HAP-1 (cell line): ENCODE results near the gene APOL6.
A peak's percentile ranks its signal among the peaks of the same experiment; 100 is the strongest.
"Not testable (repeated sequence)": the region's sequence is repeated elsewhere in the genome, so short reads cannot be mapped to it uniquely, and the experiment has no call there.

Source experiments
- DNase-seq, 2 experiments: peaks; one replicate each; pipeline ENCODE4 v3.0.0-alpha.2; 2016 to 2020; ENCODE audit warnings: low spot score in 2 of 2
- H3K27me3 ChIP-seq: fragments of 250-450 bp; sonication (Bioruptor Pico); 2 replicates; pipeline ENCODE4 v1.5.1; 2020; ENCODE audit warnings: low read depth, mild to moderate bottlenecking, moderate library complexity
- H3K36me3 ChIP-seq: fragments of 250-450 bp; sonication (Bioruptor Pico); replicated peaks from 2 replicates; pipeline ENCODE4 v1.5.1; 2020; ENCODE audit warnings: mild to moderate bottlenecking
- H3K4me1 ChIP-seq: fragments of 250-450 bp; sonication (Bioruptor Pico); 2 replicates; pipeline ENCODE4 v1.5.1; 2020; ENCODE audit warnings: mild to moderate bottlenecking
- H3K4me3 ChIP-seq: fragments of 250-450 bp; sonication (Bioruptor Pico); 2 replicates; pipeline ENCODE4 v1.5.1; 2020; ENCODE audit warnings: mild to moderate bottlenecking, moderate library complexity
- H3K9me3 ChIP-seq: fragments of 250-450 bp; sonication (Bioruptor Pico); 2 replicates; pipeline ENCODE4 v1.5.1; 2020; ENCODE audit warnings: mild to moderate bottlenecking, moderate library complexity
- in situ Hi-C: fragments of 300-500 bp; cut with MboI; formaldehyde crosslinking; loops from 3 replicates; pipeline ENCODE4 v1.14.3; 2020; ENCODE audit warnings: low sequenced_read_pairs, inconsistent platforms, mixed read lengths

The APOL6 gene

DNA sequence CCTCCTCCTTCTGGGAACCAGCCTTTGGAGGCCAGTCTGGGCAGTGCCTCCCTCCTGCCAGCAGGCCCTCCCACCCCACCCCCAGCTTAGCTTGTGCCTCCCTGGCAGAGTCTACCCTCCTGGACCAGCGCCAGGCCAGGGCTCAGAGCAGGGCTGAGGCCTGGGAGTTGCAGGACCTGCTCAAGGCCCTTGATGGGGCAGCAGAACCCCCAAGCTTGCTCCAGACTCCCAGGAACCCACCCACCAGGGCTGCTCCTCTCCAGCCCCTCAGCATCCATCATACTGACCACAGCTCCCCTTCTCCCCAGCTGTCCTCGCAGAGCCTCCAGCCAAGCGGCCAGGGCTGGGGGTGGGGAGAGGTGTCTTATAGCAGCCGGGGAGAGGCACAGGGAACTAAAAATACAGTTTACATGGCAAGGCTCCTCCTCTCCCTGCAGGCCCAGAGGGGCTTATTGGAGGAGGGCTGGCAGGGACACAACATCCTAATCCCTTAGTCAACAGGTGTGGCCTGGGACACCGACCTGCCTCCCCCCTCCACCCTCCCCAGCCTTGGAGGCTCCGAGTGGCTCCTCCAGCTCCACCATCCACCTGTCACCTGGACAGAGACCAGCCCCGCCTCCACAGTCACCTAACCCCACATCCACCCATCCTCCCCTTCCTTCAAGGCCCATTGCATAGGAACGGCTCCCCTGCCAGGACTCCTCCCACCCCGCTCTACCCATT lies 25.9 kb upstream of the APOL6 start:
- H3K36me3 ChIP-seq, result no peaks in the 10 kb centered on the region
- no peak for DNase-seq
- in situ Hi-C loops, result loop anchor here (5.0 kb wide), 1 partner anchor 500 kb away; no protein-coding TSS in a partner anchor
- 0 out of 2 replicates have a peak, but pooled peaks cover 3% of the 10 kb centered on the region for H3K27me3 ChIP-seq
- H3K4me1 ChIP-seq, result peaks cover 1% of the 10 kb centered on the region; the same call in 1 of the 2 replicates
- H3K9me3 ChIP-seq, result no peaks in the 10 kb centered on the region
- no peak overlapping the region for H3K4me3 ChIP-seq

DNA sequence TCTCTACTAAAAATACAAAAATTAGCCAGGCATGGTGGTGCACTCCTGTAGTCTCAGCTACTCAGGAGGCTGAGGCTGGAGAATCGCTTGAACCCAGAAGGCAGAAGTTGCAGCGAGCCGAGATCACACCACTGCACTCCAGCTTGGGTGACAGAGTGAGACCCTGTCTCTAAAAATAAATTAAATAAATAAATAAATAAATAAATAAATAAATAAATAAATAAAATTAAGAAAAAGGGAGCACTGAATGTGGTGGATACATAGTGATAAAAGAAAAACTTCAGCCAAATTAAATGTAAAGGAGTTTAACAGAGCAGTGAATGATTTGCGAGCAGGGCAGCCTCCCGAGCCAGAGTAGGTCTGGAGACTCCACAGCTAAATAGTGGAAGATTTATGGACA lies 24.4 kb upstream of the APOL6 start:
- not testable (repeated sequence) for H3K36me3 ChIP-seq, H3K4me3 ChIP-seq, DNase-seq, H3K9me3 ChIP-seq, H3K4me1 ChIP-seq, H3K27me3 ChIP-seq
- in situ Hi-C loops, result loop anchor here (5.0 kb wide), 1 partner anchor 498 kb away; no protein-coding TSS in a partner anchor

DNA sequence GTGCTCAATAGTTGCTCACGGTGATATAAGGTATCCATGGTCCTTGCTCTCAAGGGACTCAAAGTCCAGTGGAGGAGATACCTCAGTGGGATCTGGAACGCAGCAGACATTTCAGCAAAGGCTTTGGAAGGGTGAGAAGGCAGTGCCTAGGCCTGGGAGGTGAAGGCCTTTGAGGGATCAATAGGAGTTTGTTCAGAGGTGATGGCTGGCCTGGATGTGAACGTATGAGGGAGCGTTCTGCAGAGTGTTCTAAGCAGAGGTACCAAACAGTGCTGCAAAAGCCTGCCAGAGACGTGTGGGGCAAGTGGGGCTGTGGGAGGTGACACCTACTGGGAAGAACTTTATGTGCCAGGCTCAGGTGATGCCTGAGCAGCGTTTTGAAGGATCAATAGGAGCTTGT lies 23.7 kb upstream of the APOL6 start:
- in situ Hi-C loops, result loop anchor here (5.0 kb wide), 1 partner anchor 498 kb away; no protein-coding TSS in a partner anchor
- Histone ChIP-seq H3K9me3 (no peaks in the 10 kb centered on the region), H3K27me3 (0 out of 2 replicates have a peak, but pooled peaks cover 3% of the 10 kb centered on the region), H3K4me3 (no peak overlapping the region), H3K4me1 (peaks cover 6% of the 10 kb centered on the region; the same call in 1 of the 2 replicates), H3K36me3 (no peaks in the 10 kb centered on the region)
- no peak for DNase-seq

DNA sequence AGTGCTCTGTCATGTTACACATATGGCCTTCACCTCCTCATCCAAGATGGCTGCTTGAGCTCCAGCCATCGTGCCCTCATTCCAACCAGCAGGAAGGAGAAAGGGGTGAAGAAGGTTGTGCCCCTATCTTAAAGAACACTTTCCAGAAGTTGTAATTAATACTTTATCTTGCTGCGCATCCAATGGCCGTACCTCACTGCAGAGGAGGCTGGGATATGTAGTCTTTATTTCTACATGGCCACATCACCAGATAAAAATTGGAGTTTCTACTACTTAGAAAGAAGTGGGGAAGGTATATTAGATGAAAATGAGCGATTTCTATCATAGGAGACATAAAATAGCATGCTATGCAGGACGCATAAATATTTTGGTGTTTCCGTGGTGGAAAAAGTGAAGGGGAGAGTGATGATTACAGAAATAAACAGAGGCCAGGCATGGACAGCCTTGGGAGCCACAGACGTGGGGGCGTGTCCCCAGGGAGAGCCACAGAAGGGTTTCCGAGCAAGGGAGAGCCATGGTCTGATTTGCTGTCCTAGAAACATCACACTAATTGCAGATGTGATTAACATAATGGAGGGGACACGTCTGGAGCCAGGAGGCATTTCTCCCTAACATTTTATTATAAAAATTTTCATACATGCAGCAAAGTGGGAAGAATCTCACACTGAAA lies 22.3 kb upstream of the APOL6 start:
- no peaks in the 10 kb centered on the region for H3K9me3 ChIP-seq
- no peak for DNase-seq
- H3K4me1 ChIP-seq, result peaks cover 6% of the 10 kb centered on the region; the same call in 1 of the 2 replicates
- H3K27me3 ChIP-seq, result no peaks in the 10 kb centered on the region
- no peak overlapping the region for H3K4me3 ChIP-seq
- no peaks in the 10 kb centered on the region for H3K36me3 ChIP-seq
- in situ Hi-C loops, result no loop called here

DNA sequence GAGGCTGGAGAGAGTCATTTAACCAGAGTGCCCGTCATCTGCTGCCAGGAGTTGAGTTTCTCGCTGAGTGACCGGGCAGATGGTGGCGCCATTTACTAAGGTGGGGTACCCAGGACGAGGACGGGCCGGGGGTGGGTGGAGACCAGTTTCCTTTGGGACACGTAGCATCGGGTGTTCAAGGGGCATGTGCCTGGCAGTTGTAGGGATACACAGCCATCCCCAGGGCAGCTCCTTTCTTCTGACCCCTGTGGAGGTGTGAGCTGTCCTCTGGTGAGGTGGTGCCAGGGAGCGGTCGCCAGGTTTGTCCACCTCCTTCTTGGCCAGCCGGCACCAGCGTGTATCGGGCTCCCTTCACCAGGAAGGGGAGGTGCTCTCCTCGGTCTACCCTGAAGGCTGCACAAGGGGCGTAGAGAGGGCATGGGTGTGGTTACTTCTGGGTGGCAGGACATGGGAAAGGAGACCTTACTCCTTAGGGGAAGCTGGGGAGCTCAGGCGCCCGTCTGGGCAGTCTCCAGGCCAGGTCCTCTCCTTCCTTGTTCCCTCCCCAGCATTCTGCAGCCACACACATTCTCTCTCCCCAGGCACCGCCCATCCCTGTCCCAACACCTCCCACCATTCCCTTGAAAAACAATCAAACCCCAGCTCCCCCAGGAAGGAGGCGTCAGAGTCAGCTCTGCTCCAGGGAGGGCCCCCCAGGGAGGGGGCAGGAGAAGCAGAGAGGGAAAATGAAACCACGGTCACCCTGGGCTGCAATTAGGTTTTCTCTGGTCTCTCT lies 20.8 kb upstream of the APOL6 start:
- in situ Hi-C loops, result no loop called here
- DNase-seq, result peak; percentile 26 to 76
- Histone ChIP-seq H3K36me3 (no peaks in the 10 kb centered on the region), H3K27me3 (no peaks in the 10 kb centered on the region), H3K4me3 (peak overlapping the region; percentile 22), H3K9me3 (no peaks in the 10 kb centered on the region), H3K4me1 (peaks cover 6% of the 10 kb centered on the region; the same call in 1 of the 2 replicates)

DNA sequence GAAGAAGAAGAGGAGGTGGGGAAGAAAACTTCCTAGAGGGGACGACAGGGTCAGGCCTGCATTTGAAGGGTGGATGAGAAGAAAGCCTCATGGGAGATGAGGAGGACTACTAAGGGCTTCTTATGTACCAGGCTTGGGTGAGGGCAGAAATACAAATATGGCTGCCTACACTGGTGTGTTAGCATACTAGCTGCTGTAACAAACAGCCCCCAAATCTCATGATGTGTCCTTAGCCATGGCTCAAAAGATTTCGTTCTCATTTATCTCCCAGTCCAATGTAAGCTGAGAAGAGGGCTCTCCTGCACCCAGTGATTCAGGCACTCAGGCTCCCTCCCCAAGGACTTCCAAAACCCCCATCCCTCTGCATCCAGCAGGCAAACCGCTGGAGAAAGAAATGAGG lies 19.5 kb upstream of the APOL6 start:
- in situ Hi-C loops, result no loop called here
- no peaks in the 10 kb centered on the region for H3K27me3 ChIP-seq
- no peak for DNase-seq
- H3K36me3 ChIP-seq, result no peaks in the 10 kb centered on the region
- H3K9me3 ChIP-seq, result no peaks in the 10 kb centered on the region
- peaks cover 6% of the 10 kb centered on the region; the same call in 1 of the 2 replicates for H3K4me1 ChIP-seq
- H3K4me3 ChIP-seq, result no peak overlapping the region

DNA sequence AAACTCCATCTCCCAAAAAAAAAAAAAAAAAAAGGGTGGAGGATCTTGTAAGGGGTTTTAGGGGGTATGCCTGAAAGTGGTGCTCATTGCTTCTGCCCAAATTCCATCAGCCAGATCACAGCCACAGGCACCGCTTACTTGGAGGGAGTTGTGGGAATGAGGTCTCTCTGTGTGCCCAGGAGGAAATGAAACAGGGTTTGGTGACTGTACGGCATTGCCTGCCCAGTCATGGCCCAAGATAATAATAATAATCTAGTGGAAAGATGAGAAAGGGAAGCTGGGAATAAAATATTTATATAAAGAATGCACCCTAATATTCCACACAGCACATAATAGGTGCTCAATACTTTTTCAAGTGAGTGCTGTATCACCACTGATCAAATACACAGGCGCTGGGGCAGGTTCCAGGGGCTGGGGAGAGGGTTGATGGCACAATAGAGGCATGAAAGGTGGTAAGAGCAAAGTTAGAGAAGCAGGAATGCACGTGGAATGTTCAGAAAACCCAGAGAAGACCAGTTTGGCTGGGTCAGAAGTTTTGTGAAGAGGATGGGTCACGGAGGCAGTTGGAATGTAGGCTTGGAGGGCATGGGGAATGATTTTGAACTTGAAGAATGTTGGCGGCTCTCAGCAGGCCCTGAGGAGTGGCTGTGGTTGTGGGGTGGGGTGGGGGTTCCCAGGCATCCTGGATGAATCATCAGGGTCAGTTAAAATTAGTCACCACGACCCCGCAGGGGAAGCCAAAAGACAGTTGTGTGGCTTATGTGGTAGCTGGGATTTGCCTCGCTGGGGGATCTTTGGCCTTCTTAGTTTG lies 18.6 kb upstream of the APOL6 start:
- in situ Hi-C loops, result loop anchor here (10.0 kb wide), 1 partner anchor 285 kb away; no protein-coding TSS in a partner anchor
- H3K4me1 ChIP-seq, result peaks cover 6% of the 10 kb centered on the region; the same call in 1 of the 2 replicates
- DNase-seq, result no peak
- no peak overlapping the region for H3K4me3 ChIP-seq
- no peaks in the 10 kb centered on the region for H3K27me3 ChIP-seq
- H3K9me3 ChIP-seq, result no peaks in the 10 kb centered on the region
- H3K36me3 ChIP-seq, result no peaks in the 10 kb centered on the region

DNA sequence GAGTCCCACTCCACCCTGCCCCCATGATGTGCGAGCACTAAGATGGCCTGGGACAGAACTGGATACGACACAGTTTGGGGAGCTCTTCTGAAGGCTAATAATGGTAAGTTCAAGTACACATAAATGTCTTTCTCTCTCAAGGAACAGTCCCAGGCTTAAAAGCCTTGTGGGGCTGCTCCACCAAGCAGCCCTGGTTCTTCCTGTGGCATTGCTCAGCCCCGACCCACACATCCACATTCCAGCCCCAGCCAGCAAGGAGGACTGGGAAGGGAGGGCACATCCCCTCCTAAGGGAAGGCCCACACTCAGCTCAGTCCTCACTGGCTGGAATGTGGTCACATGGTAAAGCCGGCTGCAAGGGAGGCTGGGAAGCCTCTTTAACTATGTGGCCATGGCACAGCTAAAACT lies 17.9 kb upstream of the APOL6 start:
- Histone ChIP-seq H3K4me3 (no peak overlapping the region), H3K9me3 (no peaks in the 10 kb centered on the region), H3K36me3 (no peaks in the 10 kb centered on the region), H3K4me1 (peaks cover 6% of the 10 kb centered on the region; the same call in 1 of the 2 replicates), H3K27me3 (no peaks in the 10 kb centered on the region)
- DNase-seq, result peak in 1 of 2 experiments; percentile 28
- in situ Hi-C loops, result loop anchor here (10.0 kb wide), 1 partner anchor 284 kb away; no protein-coding TSS in a partner anchor

DNA sequence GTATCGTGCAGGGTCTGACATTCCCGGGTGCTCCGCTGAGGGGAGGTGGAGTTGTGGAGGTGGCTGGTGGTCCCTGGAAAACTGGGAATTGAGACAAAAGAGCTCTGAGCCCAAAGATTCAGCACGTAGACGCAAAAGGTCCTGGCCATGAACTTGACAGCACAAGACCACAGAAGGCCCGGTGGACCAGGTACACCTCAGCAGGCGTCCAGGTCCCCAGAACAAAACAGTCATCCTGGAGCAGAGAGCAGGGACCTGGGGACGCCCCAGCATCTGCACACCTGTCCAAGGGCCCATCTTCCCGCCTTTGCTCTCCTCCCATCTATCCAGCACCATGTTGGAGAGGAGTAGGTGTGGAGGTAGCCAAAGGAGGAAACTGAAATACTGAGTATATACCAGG lies 17.4 kb upstream of the APOL6 start:
- no peak overlapping the region for H3K4me3 ChIP-seq
- DNase-seq, result no peak
- H3K36me3 ChIP-seq, result no peaks in the 10 kb centered on the region
- in situ Hi-C loops, result loop anchor here (10.0 kb wide), 1 partner anchor 284 kb away; no protein-coding TSS in a partner anchor
- no peaks in the 10 kb centered on the region for H3K9me3 ChIP-seq
- H3K4me1 ChIP-seq, result peaks cover 6% of the 10 kb centered on the region; the same call in 1 of the 2 replicates
- H3K27me3 ChIP-seq, result no peaks in the 10 kb centered on the region

DNA sequence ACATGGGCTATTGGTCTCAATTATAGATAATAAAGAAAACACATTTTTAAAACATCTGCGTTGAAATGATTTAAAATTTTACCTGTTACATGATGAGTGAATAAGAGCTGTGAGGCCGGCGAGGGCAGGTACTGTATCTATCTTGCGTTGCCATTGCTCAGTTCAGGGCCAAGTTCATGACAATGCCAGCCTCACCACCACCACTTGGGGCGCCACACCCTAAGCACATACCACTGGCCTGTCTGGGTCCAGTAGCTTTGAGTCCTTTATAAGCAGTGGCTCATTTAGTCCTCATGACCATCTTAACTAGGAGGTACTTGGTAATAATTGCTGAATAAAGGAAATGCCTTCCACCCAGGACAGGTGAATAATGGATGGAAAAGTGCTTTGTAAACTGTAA lies 16.6 kb upstream of the APOL6 start:
- H3K27me3 ChIP-seq, result no peaks in the 10 kb centered on the region
- DNase-seq, result peak in 1 of 2 experiments; percentile 81
- H3K4me3 ChIP-seq, result no peak overlapping the region
- in situ Hi-C loops, result loop anchor here (10.0 kb wide), 1 partner anchor 283 kb away; no protein-coding TSS in a partner anchor
- H3K36me3 ChIP-seq, result no peaks in the 10 kb centered on the region
- no peaks in the 10 kb centered on the region for H3K9me3 ChIP-seq
- peaks cover 6% of the 10 kb centered on the region; the same call in 1 of the 2 replicates for H3K4me1 ChIP-seq

DNA sequence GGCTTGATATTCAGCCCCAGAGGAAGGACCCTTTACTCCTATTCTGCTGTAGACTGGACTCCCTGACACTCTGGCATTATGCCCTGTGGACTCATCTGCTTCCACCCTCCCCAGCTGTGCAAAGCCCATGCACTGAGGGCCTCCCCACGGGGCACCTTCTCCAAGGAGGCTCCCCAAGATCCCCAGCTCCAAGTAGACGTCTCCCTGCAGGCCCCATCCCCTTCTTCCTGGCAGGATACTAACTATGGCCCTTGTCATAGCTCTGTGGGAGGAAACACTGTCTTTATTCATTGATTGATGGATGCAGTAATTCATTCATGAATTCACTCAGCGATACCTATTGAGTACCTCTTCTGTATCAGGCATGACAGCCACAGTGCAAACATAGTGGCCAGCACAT lies 15.3 kb upstream of the APOL6 start:
- in situ Hi-C loops, result loop anchor here (10.0 kb wide), 1 partner anchor 282 kb away; no protein-coding TSS in a partner anchor
- DNase-seq, result no peak
- Histone ChIP-seq H3K4me3 (no peak overlapping the region), H3K27me3 (no peaks in the 10 kb centered on the region), H3K36me3 (no peaks in the 10 kb centered on the region), H3K4me1 (no peaks in the 10 kb centered on the region), H3K9me3 (no peaks in the 10 kb centered on the region)

DNA sequence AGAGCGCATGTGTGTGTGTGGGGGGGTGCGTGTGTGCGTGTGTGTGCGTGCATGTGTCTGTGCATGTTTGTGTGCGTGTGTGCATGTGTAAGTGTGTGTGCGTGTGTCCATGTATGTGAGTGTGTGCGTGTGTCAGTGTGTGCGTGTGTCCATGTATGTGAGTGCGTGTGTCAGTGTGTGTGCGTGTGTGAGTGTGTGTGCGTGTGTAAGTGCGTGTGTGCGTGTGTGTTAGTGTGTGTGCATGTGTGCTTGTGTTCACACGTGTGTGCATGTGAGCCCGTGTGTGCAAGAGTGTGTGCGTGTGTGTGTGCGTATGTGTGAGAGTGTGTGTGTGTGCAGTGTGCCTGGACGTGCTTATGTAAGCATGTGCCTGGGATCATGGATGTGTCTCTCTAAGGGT lies 14.7 kb upstream of the APOL6 start:
- Histone ChIP-seq H3K36me3 (no peaks in the 10 kb centered on the region), H3K9me3 (no peaks in the 10 kb centered on the region), H3K4me3 (no peak overlapping the region), H3K27me3 (no peaks in the 10 kb centered on the region), H3K4me1 (no peaks in the 10 kb centered on the region)
- no peak for DNase-seq
- in situ Hi-C loops, result loop anchor here (10.0 kb wide), 1 partner anchor 281 kb away; no protein-coding TSS in a partner anchor
